ENCODE results near the gene FAM81B. TPM values are rescaled to one million over a fixed set of nuclear protein-coding genes. Genes with fewer than 3 reads are reported as not detected.

Gene FAM81B
- total RNA-seq, 4 donors from 2014 or later, result not detected

DNA sequence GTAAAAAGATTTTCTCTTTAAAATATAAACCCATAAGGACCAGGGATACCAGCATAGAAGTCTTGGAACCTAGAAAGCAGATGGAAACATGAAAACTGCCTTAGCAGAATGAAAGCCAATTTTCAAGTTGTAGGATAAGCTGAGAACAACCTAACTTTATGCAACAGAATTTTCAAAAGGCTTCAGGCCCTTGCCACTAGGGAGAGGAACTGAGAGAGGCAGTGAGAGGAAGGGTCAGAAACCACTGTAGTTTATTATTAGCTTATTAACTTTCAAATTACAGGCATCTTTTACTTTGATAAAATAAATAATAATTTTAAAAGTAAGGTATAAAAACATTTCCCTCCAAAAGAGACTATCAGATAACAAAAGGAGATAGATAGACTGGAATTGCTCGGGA is 33.4 kb downstream of the FAM81B start:
- in situ Hi-C loops (cut with MboI; ENCODE audit: low sequenced_read_pairs in 4 of 4), result no loop called here
- Histone ChIP-seq H3K9me3 (no peaks in the 10 kb centered on the region), H3K4me3 (no peak overlapping the region), H3K27me3 (no peaks in the 10 kb centered on the region), H3K4me1 (no peaks in the 10 kb centered on the region), H3K27ac (no peak overlapping the region), H3K36me3 (no peaks in the 10 kb centered on the region)
- no peak for ATAC-seq
- no peak for TF ChIP-seq POLR2A (IDR thresholded peaks at IDR 0.05)
- TF ChIP-seq, protein P1, sequence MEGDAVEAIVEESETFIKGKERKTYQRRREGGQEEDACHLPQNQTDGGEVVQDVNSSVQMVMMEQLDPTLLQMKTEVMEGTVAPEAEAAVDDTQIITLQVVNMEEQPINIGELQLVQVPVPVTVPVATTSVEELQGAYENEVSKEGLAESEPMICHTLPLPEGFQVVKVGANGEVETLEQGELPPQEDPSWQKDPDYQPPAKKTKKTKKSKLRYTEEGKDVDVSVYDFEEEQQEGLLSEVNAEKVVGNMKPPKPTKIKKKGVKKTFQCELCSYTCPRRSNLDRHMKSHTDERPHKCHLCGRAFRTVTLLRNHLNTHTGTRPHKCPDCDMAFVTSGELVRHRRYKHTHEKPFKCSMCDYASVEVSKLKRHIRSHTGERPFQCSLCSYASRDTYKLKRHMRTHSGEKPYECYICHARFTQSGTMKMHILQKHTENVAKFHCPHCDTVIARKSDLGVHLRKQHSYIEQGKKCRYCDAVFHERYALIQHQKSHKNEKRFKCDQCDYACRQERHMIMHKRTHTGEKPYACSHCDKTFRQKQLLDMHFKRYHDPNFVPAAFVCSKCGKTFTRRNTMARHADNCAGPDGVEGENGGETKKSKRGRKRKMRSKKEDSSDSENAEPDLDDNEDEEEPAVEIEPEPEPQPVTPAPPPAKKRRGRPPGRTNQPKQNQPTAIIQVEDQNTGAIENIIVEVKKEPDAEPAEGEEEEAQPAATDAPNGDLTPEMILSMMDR (IDR thresholded peaks at IDR 0.05 in 4 of 5, conservative IDR thresholded peaks at IDR 0.05 in 1 of 5), result no peak
- no peak for DNase-seq
- intact Hi-C loops (cut with DNase I; ENCODE audit: low total_unique reads), result no loop called here

DNA sequence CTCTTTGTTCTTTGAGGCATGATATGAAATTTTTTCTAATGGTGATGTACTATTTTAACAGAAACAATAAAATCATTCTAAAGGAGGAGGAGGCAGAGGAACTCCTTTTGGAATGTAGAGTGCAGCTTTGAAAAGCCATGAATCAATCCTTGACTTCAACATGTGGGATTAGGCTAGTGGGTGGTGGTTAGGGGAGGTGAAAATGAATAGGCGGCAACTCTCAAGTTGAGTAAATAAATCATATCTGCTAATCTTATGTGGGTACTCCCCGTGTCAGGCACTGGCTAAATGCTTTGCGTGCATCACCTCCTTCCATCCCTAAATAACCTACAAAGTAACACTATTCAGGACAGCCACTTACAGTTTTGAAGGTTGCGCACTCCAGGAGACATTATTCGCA is 35.1 kb downstream of the FAM81B start:
- intact Hi-C loops (cut with DNase I; ENCODE audit: low total_unique reads) (no loop called here), in situ Hi-C loops (cut with MboI; ENCODE audit: low sequenced_read_pairs in 4 of 4) (no loop called here)

DNA sequence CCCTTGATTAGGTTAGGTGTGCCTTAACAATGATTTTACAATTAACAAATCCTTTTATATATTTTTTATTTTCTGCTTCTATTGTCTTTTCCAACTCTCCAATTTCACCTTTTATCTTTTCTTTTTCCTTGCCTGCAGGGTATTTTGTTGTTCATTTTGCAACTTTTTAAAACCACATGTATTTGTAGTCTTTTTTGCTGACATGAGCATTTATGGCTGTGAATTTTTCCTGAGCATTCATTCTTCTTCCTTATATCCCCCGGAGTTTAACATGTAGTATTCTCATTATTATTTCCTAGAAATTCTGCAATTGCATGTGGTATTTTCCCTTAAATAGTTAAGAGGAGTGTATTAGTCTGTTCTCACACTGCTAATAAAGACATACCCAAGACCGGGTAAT is 41.6 kb downstream of the FAM81B start:
- DNase-seq (no peak), ATAC-seq (no peak)
- Histone ChIP-seq H3K9me3 (no peaks in the 10 kb centered on the region), H3K4me3 (no peak overlapping the region), H3K27me3 (no peaks in the 10 kb centered on the region), H3K36me3 (no peaks in the 10 kb centered on the region), H3K27ac (no peak overlapping the region), H3K4me1 (no peaks in the 10 kb centered on the region)
- intact Hi-C loops (cut with DNase I; ENCODE audit: low total_unique reads), result no loop called here
- in situ Hi-C loops (cut with MboI; ENCODE audit: low sequenced_read_pairs in 4 of 4), result no loop called here
- TF ChIP-seq POLR2A (IDR thresholded peaks at IDR 0.05), result no peak
- TF ChIP-seq, protein P1 (IDR thresholded peaks at IDR 0.05 in 4 of 5, conservative IDR thresholded peaks at IDR 0.05 in 1 of 5), result no peak

More for the DNA sequence above, 35.1 kb downstream of the FAM81B start:
- Histone ChIP-seq H3K4me1 (no peaks in the 10 kb centered on the region), H3K9me3 (no peaks in the 10 kb centered on the region), H3K4me3 (no peak overlapping the region), H3K27me3 (no peaks in the 10 kb centered on the region), H3K27ac (no peak overlapping the region), H3K36me3 (no peaks in the 10 kb centered on the region)
- no peak for ATAC-seq
- TF ChIP-seq, protein P1 (IDR thresholded peaks at IDR 0.05 in 4 of 5, conservative IDR thresholded peaks at IDR 0.05 in 1 of 5), result no peak
- no peak for TF ChIP-seq POLR2A (IDR thresholded peaks at IDR 0.05)
- DNase-seq, result no peak

DNA sequence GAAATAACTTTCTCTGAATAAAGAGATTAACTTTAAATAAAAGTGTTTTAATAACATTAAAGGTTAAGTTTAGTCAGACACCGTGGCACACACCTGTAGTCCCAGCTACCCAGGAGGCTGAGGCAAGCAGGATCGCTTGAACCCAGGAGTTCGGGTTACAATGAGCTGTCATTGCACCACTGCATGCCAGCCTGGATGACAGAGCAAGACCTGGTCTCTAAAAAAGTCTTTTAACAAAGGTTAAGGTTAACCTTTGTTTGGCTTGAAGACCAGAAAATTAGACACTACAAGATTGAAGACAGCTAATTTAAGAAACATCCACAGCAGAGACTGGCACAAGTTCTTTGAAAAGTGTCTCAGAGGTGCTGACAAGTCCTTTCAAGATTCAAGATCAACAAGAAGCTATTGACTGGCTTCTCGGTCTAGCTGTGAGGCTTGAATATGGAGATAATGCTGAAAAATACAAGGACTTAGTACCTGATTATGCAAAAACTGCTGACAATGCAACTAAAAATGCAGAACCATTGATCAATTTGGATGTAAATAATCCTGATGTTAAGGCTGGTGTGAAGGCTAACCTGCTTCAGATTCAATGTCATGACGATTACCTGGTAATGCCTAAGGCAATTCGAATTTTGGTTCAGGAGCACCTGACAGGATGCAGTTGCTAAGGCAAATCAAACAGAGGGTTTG is 48.8 kb downstream of the FAM81B start:
- Histone ChIP-seq H3K4me3 (no peak overlapping the region), H3K27me3 (no peaks in the 10 kb centered on the region), H3K4me1 (no peaks in the 10 kb centered on the region), H3K36me3 (no peaks in the 10 kb centered on the region), H3K9me3 (no peaks in the 10 kb centered on the region), H3K27ac (no peak overlapping the region)
- DNase-seq, result no peak
- intact Hi-C loops (cut with DNase I; ENCODE audit: low total_unique reads) (no loop called here), in situ Hi-C loops (cut with MboI; ENCODE audit: low sequenced_read_pairs in 4 of 4) (no loop called here)
- ATAC-seq, result no peak
- TF ChIP-seq, protein P1 (IDR thresholded peaks at IDR 0.05 in 4 of 5, conservative IDR thresholded peaks at IDR 0.05 in 1 of 5), result no peak
- TF ChIP-seq POLR2A (IDR thresholded peaks at IDR 0.05), result no peak

DNA sequence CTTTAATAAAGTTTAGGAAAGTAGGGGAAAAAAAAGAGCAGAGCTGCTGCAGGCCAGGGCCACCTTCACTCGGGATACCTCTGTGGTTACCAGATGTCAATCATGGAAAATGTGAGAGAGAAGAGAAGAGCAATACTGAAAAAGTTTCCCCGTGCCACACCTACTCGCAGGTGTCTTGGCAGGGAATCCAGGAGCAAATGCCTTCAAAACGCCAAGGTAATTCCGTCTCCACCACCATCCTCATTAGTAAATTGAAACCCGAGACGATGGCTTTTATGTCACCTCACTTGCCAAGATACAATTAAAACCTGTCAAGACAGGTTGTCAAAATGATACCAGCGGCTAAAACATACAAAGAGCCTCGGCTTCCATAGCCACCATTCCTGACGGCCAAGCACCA is 49.7 kb downstream of the FAM81B start:
- DNase-seq (no peak), ATAC-seq (no peak)
- H3K27me3 ChIP-seq, result no peaks in the 10 kb centered on the region
- in situ Hi-C loops (cut with MboI; ENCODE audit: low sequenced_read_pairs in 4 of 4) (no loop called here), intact Hi-C loops (cut with DNase I; ENCODE audit: low total_unique reads) (no loop called here)
- H3K4me1 ChIP-seq, result no peaks in the 10 kb centered on the region
- no peaks in the 10 kb centered on the region for H3K36me3 ChIP-seq
- no peak overlapping the region for H3K27ac ChIP-seq
- TF ChIP-seq, protein P1 (IDR thresholded peaks at IDR 0.05 in 4 of 5, conservative IDR thresholded peaks at IDR 0.05 in 1 of 5), result no peak
- TF ChIP-seq POLR2A (IDR thresholded peaks at IDR 0.05), result no peak
- H3K9me3 ChIP-seq, result no peaks in the 10 kb centered on the region
- H3K4me3 ChIP-seq, result no peak overlapping the region

Measured in gastrocnemius medialis (tissue), 4 donors.